SU-DHL-6 (cell line): ENCODE data around the gene EAPP.
"Not testable (repeated sequence)": the region's sequence is repeated elsewhere in the genome, so short reads cannot be mapped to it uniquely, and the experiment has no call there.

ENCODE experiments used
- H2AFZ ChIP-seq: fragments of 200-600 bp; sonication (generic); 2 replicates; pipeline ENCODE4 v1.6.1; 2014; ENCODE audit warnings: low read depth, mild to moderate bottlenecking, moderate library complexity, mixed read lengths, antibody characterized with exemption, low read length; ENCODE audit not compliant: severe bottlenecking
- H3F3A ChIP-seq: fragments of 200-600 bp; shearing (Covaris generic); 2 replicates; pipeline ENCODE4 v1.6.0; 2016; ENCODE audit warnings: antibody characterized with exemption, mild to moderate bottlenecking; ENCODE audit not compliant: insufficient read depth
- H3K27ac ChIP-seq: fragments of 200-600 bp; sonication (generic); 2 replicates; pipeline ENCODE4 v1.5.1; 2016; ENCODE audit warnings: low read depth, mild to moderate bottlenecking, low read length, moderate library complexity, mixed read lengths
- H3K27me3 ChIP-seq: fragments of 200-600 bp; sonication (generic), shearing (Covaris generic); 2 replicates; pipeline ENCODE4 v1.6.0; 2014; ENCODE audit warnings: mild to moderate bottlenecking, low read length
- H3K36me3 ChIP-seq: fragments of 200-600 bp; sonication (generic); 2 replicates; pipeline ENCODE4 v1.6.1; 2014; ENCODE audit warnings: mild to moderate bottlenecking, low read length, mixed read lengths
- H3K4me2 ChIP-seq: fragments of 300-600, 200-600 bp; shearing (Covaris generic), sonication (generic); 2 replicates; pipeline ENCODE4 v1.6.0; 2014; ENCODE audit warnings: low read length, low read depth, mild to moderate bottlenecking; ENCODE audit not compliant: poor library complexity, severe bottlenecking
- H3K4me3 ChIP-seq: fragments of 200-600 bp; sonication (generic); 2 replicates; pipeline ENCODE4 v1.5.1; 2014; ENCODE audit warnings: antibody characterized with exemption, low read length, mild to moderate bottlenecking, mixed read lengths; ENCODE audit not compliant: insufficient read depth, poor library complexity, severe bottlenecking
- H3K79me2 ChIP-seq: fragments of 200-600 bp; sonication (generic); 2 replicates; pipeline ENCODE4 v1.6.1; 2014; ENCODE audit warnings: mild to moderate bottlenecking, low read length, moderate library complexity; ENCODE audit not compliant: insufficient read depth
- H3K9ac ChIP-seq: fragments of 200-600 bp; sonication (generic); 2 replicates; pipeline ENCODE4 v1.7.0; 2014; ENCODE audit warnings: mild to moderate bottlenecking, low read length
- H3K9me2 ChIP-seq: fragments of 200-600 bp; sonication (generic); replicated peaks from 2 replicates; pipeline ENCODE4 v1.6.1; 2014; ENCODE audit warnings: low read length; ENCODE audit not compliant: insufficient read depth
- H3K9me3 ChIP-seq: fragments of 200-600 bp; sonication (generic); 2 replicates; pipeline ENCODE4 v1.6.1; 2014; ENCODE audit warnings: low read length, mixed read lengths; ENCODE audit not compliant: insufficient read depth
- H4K20me1 ChIP-seq: fragments of 200-600 bp; sonication (generic); 2 replicates; pipeline ENCODE4 v1.6.1; 2014; ENCODE audit warnings: low read depth, mild to moderate bottlenecking, antibody characterized with exemption, low read length, moderate library complexity, mixed read lengths
- CTCF ChIP-seq: fragments of 200-600 bp; sonication (generic); IDR thresholded peaks from one replicate; pipeline ENCODE4 v1.5.1; 2017; ENCODE audit warnings: antibody characterized with exemption, mild to moderate bottlenecking, low read length, moderate library complexity; ENCODE audit not compliant: insufficient read depth, poor library complexity, severe bottlenecking
- EZH2phosphoT487 ChIP-seq: fragments of 200-600 bp; sonication (generic), shearing (Covaris generic); conservative IDR thresholded peaks from 2 replicates; pipeline ENCODE4 v1.6.1; 2018; ENCODE audit warnings: mild to moderate bottlenecking, antibody characterized with exemption, low read length, moderate library complexity, mixed read lengths

EAPP gene

GRCh38 chr14:34540181-34541059, 919 bp upstream of the EAPP start:
- H3K27ac ChIP-seq = not testable (repeated sequence)

GRCh38 chr14:34538871-34539406, 562 bp downstream of the EAPP start:
- Histone ChIP-seq H3K27me3 (no peaks in the 10 kb centered on the region), H2AFZ (peak overlapping the region; percentile 65), H4K20me1 (no peaks in the 10 kb centered on the region; the same call in 1 of the 2 replicates), H3K4me3 (peak overlapping the region; percentile 87), H3K9me2 (no peaks in the 10 kb centered on the region), H3K9ac (peak overlapping the region; percentile 82), H3K79me2 (peaks cover 20% of the 10 kb centered on the region), H3K4me2 (peak overlapping the region; percentile 98), H3K27ac (no peak overlapping the region; the same call in 1 of the 2 replicates), H3K36me3 (no peaks in the 10 kb centered on the region; the same call in 1 of the 2 replicates), H3K9me3 (no peaks in the 10 kb centered on the region), H3F3A (no peaks in the 10 kb centered on the region)
- no peak for TF ChIP-seq EZH2phosphoT487
- no peak for TF ChIP-seq CTCF

More at GRCh38 chr14:34540181-34541059, 919 bp upstream of the EAPP start:
- Histone ChIP-seq H3K9ac (peak overlapping the region; percentile 82), H3K4me2 (peak overlapping the region; percentile 98), H3K4me3 (peak overlapping the region; percentile 87), H3K79me2 (peaks cover 20% of the 10 kb centered on the region), H2AFZ (peak overlapping the region; percentile 65)
- H3K36me3 ChIP-seq, H3F3A ChIP-seq, H3K27me3 ChIP-seq, H3K9me3 ChIP-seq, H3K9me2 ChIP-seq, H4K20me1 ChIP-seq: not testable (repeated sequence)

GRCh38 chr14:34538096-34538495, 1.4 kb downstream of the EAPP start:
- Histone ChIP-seq H3K79me2 (peaks cover 20% of the 10 kb centered on the region), H3K4me2 (peak overlapping the region; percentile 98), H3K9ac (peak overlapping the region; percentile 82)
- not testable (repeated sequence) for H3K9me3 ChIP-seq, H2AFZ ChIP-seq, H3K4me3 ChIP-seq, H3K27me3 ChIP-seq, H3F3A ChIP-seq, H3K36me3 ChIP-seq, H3K9me2 ChIP-seq, H4K20me1 ChIP-seq, H3K27ac ChIP-seq

GRCh38 chr14:34537677-34538009, 1.9 kb downstream of the EAPP start:
- no peaks in the 10 kb centered on the region; the same call in 1 of the 2 replicates for H3K36me3 ChIP-seq
- peaks cover 20% of the 10 kb centered on the region for H3K79me2 ChIP-seq
- no peak overlapping the region for H3K4me3 ChIP-seq
- H3K4me2 ChIP-seq = peak overlapping the region; percentile 5
- no peaks in the 10 kb centered on the region; the same call in 1 of the 2 replicates for H4K20me1 ChIP-seq
- H3K27me3 ChIP-seq = no peaks in the 10 kb centered on the region
- TF ChIP-seq CTCF (no peak), EZH2phosphoT487 (no peak)
- no peak overlapping the region for H2AFZ ChIP-seq
- no peaks in the 10 kb centered on the region for H3K9me3 ChIP-seq
- H3K27ac ChIP-seq = no peak overlapping the region
- H3F3A ChIP-seq = no peaks in the 10 kb centered on the region
- H3K9ac ChIP-seq = no peak overlapping the region
- no peaks in the 10 kb centered on the region for H3K9me2 ChIP-seq
